Ishikawa (cell line): Measurements from ENCODE around the gene DPYSL4.

Experiments used
- EGR1 ChIP-seq: IDR thresholded peaks from 2 replicates; pipeline ENCODE4 v1.6.1; 2012
- EP300 ChIP-seq: IDR thresholded peaks from 2 replicates; pipeline ENCODE4 v1.6.1; 2012; ENCODE audit warnings: borderline replicate concordance
- MAX ChIP-seq: IDR thresholded peaks from 2 replicates; pipeline ENCODE4 v1.6.1; 2012
- REST ChIP-seq: IDR thresholded peaks from 2 replicates; pipeline ENCODE4 v1.6.1; 2012; ENCODE audit warnings: low read depth, mild to moderate bottlenecking
- USF1 ChIP-seq: IDR thresholded peaks from 2 replicates; pipeline ENCODE4 v1.6.1; 2012

GRCh38 chr10:132226586-132227405 is 40.0 kb downstream of the DPYSL4 start:
- no peak for TF ChIP-seq EP300
- no peak for TF ChIP-seq USF1
- no peak for TF ChIP-seq REST
- TF ChIP-seq EGR1: no peak
- 0 out of 2 replicates have a peak, but pooled peaks have one; percentile 28 for TF ChIP-seq MAX
